HEK293 (cell line): ENCODE results near the gene UBTD1.

Experiments used
- CTCF ChIP-seq: fragments of 450-650 bp; formaldehyde crosslinking; IDR thresholded peaks from 2 replicates; pipeline ENCODE4 v1.5.1; 2016; ENCODE audit warnings: missing biosample characterization, missing genetic modification characterization
- ZNF138 ChIP-seq: fragments of 450-650 bp; formaldehyde crosslinking; IDR thresholded peaks from 2 replicates; pipeline ENCODE4 v1.5.1; 2016; ENCODE audit warnings: missing biosample characterization, missing genetic modification characterization, borderline replicate concordance
- ZNF488 ChIP-seq: fragments of 450-650 bp; formaldehyde crosslinking; IDR thresholded peaks from 2 replicates; pipeline ENCODE4 v1.5.1; 2016; ENCODE audit warnings: missing biosample characterization, missing genetic modification characterization
- ZNF513 ChIP-seq: fragments of 450-650 bp; IDR thresholded peaks from 2 replicates; pipeline ENCODE4 v1.5.1; 2018; ENCODE audit warnings: missing biosample characterization, missing genetic modification characterization
- ZNF660 ChIP-seq: fragments of 450-650 bp; IDR thresholded peaks from 2 replicates; pipeline ENCODE4 v1.5.1; 2018; ENCODE audit warnings: missing biosample characterization, mild to moderate bottlenecking, missing genetic modification characterization
- ZNF747 ChIP-seq: fragments of 450-650 bp; formaldehyde crosslinking; IDR thresholded peaks from 2 replicates; pipeline ENCODE4 v1.5.1; 2016; ENCODE audit warnings: missing biosample characterization, missing genetic modification characterization
- TF ChIP-seq, protein P1 (sequence below): fragments of 450-650 bp; formaldehyde crosslinking; IDR thresholded peaks from 2 replicates; pipeline ENCODE4 v1.5.1; 2016; ENCODE audit warnings: missing biosample characterization, missing genetic modification characterization

GRCh38 chr10:97590082-97590747, 91.5 kb downstream of the UBTD1 start:
- TF ChIP-seq CTCF (tag by site-specific recombination) (no peak), ZNF747 (tag by site-specific recombination) (no peak), ZNF660 (tag by site-specific recombination) (no peak), ZNF513 (no peak), ZNF138 (no peak), ZNF488 (tag by site-specific recombination) (no peak)
- TF ChIP-seq, protein P1, sequence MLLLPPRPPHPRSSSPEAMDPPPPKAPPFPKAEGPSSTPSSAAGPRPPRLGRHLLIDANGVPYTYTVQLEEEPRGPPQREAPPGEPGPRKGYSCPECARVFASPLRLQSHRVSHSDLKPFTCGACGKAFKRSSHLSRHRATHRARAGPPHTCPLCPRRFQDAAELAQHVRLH (tag by site-specific recombination): no peak
